SW480 (cell line): Measurements from ENCODE around the gene PHF21B.
A peak's percentile ranks its signal among the peaks of the same experiment; 100 is the strongest.
"Not testable (repeated sequence)": the region's sequence is repeated elsewhere in the genome, so short reads cannot be mapped to it uniquely, and the experiment has no call there.

Source experiments
- DNase-seq: peaks from one replicate; pipeline ENCODE4 v3.0.0-alpha.2; 2016; ENCODE audit warnings: low spot score

The PHF21B gene

GRCh38 chr22:44933666-44934453 is 75.9 kb downstream of the PHF21B start:
- no peak for DNase-seq

- DNase-seq = no peak
Measured at GRCh38 chr22:44932493-44932892, 77.3 kb downstream of the PHF21B start.

GRCh38 chr22:44931766-44932165 is 78.0 kb downstream of the PHF21B start:
- no peak for DNase-seq

- no peak for DNase-seq
Measured at GRCh38 chr22:44931077-44931540, 78.7 kb downstream of the PHF21B start.

GRCh38 chr22:44930711-44931035 is 79.1 kb downstream of the PHF21B start:
- DNase-seq = no peak

GRCh38 chr22:44930016-44930710 is 79.6 kb downstream of the PHF21B start:
- DNase-seq = no peak

GRCh38 chr22:44929359-44930015 is 80.3 kb downstream of the PHF21B start:
- no peak for DNase-seq

GRCh38 chr22:44928711-44929358 is 81.0 kb downstream of the PHF21B start:
- DNase-seq = no peak

- no peak for DNase-seq
Measured at GRCh38 chr22:44928136-44928463, 81.7 kb downstream of the PHF21B start.

GRCh38 chr22:44927463-44928135 is 82.2 kb downstream of the PHF21B start:
- DNase-seq = no peak

GRCh38 chr22:44926491-44927415 is 83.1 kb downstream of the PHF21B start:
- DNase-seq = no peak

- DNase-seq = no peak
Measured at GRCh38 chr22:44926124-44926475, 83.7 kb downstream of the PHF21B start.

- DNase-seq = peak; percentile 7
Measured at GRCh38 chr22:44925465-44926123, 84.2 kb downstream of the PHF21B start.

- no peak for DNase-seq
Measured at GRCh38 chr22:44924710-44925109, 85.1 kb downstream of the PHF21B start.

GRCh38 chr22:44924098-44924497 is 85.7 kb downstream of the PHF21B start:
- DNase-seq = no peak

GRCh38 chr22:44921766-44922165 is 88.0 kb downstream of the PHF21B start:
- not testable (repeated sequence) for DNase-seq

GRCh38 chr22:44920183-44920582 is 89.6 kb downstream of the PHF21B start:
- no peak for DNase-seq

GRCh38 chr22:44919691-44920090 is 90.1 kb downstream of the PHF21B start:
- DNase-seq = no peak

GRCh38 chr22:44918925-44919392 is 90.8 kb downstream of the PHF21B start:
- no peak for DNase-seq

GRCh38 chr22:44918166-44918924 is 91.5 kb downstream of the PHF21B start:
- DNase-seq = no peak
